ENCODE results near the gene CNGA3. TPM values are rescaled to one million over a fixed set of nuclear protein-coding genes. Genes with fewer than 3 reads are reported as not detected.

Gene CNGA3
- total RNA-seq, 2 experiments from 2014 or later = not detected

GRCh38 chr2:98378901-98379300 is 32.6 kb downstream of the CNGA3 start:
- H4K20me1 ChIP-seq (ENCODE audit: insufficient read depth, low read length) = no peaks in the 10 kb centered on the region
- no peak overlapping the region for H3K27ac ChIP-seq (ENCODE audit: low read depth, low read length, poor library complexity, severe bottlenecking)
- ChIA-PET CTCF (ENCODE audit: unreplicated experiment) (no interaction called here), POLR2A (interaction anchor here (0.5 kb wide), 2 partner anchors 245 to 579 kb away, joined by 4 read pairs; no protein-coding TSS in a partner anchor)
- H3K36me3 ChIP-seq (ENCODE audit: insufficient read depth, low read length) = no peaks in the 10 kb centered on the region
- H3K4me2 ChIP-seq (ENCODE audit: low read length) = no peak overlapping the region
- no peaks in the 10 kb centered on the region for H3K79me2 ChIP-seq (ENCODE audit: insufficient read depth, low read depth, low read length)
- no peak for TF ChIP-seq EZH2phosphoT487 (IDR thresholded peaks at IDR 0.05; ENCODE audit: borderline replicate concordance, low read depth, low read length)
- TF ChIP-seq CTCF (conservative IDR thresholded peaks at IDR 0.05; ENCODE audit: low read length) = no peak
- H2AFZ ChIP-seq (ENCODE audit: low read length) = no peak overlapping the region
- H3K4me1 ChIP-seq (ENCODE audit: insufficient read depth, low read length, poor library complexity, severe bottlenecking) = no peaks in the 10 kb centered on the region
- no peaks in the 10 kb centered on the region for H3K9me2 ChIP-seq (ENCODE audit: insufficient read depth, low read length)
- no peaks in the 10 kb centered on the region for H3K9me3 ChIP-seq (ENCODE audit: low read length)
- no TSS peak for BruUV-seq (replicated peaks)
- DNase-seq (ENCODE audit: low spot score) = no peak
- intact Hi-C loops (cut with micrococcal nuclease; ENCODE audit: unreplicated experiment) = no loop called here
- no peak overlapping the region for H3K4me3 ChIP-seq (ENCODE audit: low read depth, low read length, poor library complexity, severe bottlenecking)

- Histone ChIP-seq H3K9me3 (ENCODE audit: low read length) (no peaks in the 10 kb centered on the region), H3K4me2 (ENCODE audit: low read length) (no peak overlapping the region), H4K20me1 (ENCODE audit: insufficient read depth, low read length) (no peaks in the 10 kb centered on the region), H3K36me3 (ENCODE audit: insufficient read depth, low read length) (no peaks in the 10 kb centered on the region), H3K4me3 (ENCODE audit: low read depth, low read length, poor library complexity, severe bottlenecking) (no peak overlapping the region), H2AFZ (ENCODE audit: low read length) (no peak overlapping the region), H3K9me2 (ENCODE audit: insufficient read depth, low read length) (no peaks in the 10 kb centered on the region), H3K27ac (ENCODE audit: low read depth, low read length, poor library complexity, severe bottlenecking) (no peak overlapping the region), H3K4me1 (ENCODE audit: insufficient read depth, low read length, poor library complexity, severe bottlenecking) (no peaks in the 10 kb centered on the region), H3K79me2 (ENCODE audit: insufficient read depth, low read depth, low read length) (no peaks in the 10 kb centered on the region)
- no TSS peak for BruUV-seq (replicated peaks)
- TF ChIP-seq CTCF (conservative IDR thresholded peaks at IDR 0.05; ENCODE audit: low read length) (no peak), EZH2phosphoT487 (IDR thresholded peaks at IDR 0.05; ENCODE audit: borderline replicate concordance, low read depth, low read length) (no peak)
- no peak for DNase-seq (ENCODE audit: low spot score)
- intact Hi-C loops (cut with micrococcal nuclease; ENCODE audit: unreplicated experiment) = loop anchor here (10.0 kb wide), 1 partner anchor 605 kb away; no protein-coding TSS in a partner anchor
- ChIA-PET POLR2A (interaction anchor here (0.5 kb wide), 2 partner anchors 244 to 578 kb away, joined by 4 read pairs; no protein-coding TSS in a partner anchor), CTCF (ENCODE audit: unreplicated experiment) (interaction anchor here (0.6 kb wide), 1 partner anchor 48 kb away, joined by 3 read pairs; no protein-coding TSS in a partner anchor)
These were observed 33.3 kb downstream of the CNGA3 start for GRCh38 chr2:98379311-98380202.

GRCh38 chr2:98380203-98380535 is 33.9 kb downstream of the CNGA3 start:
- Histone ChIP-seq H3K9me3 (ENCODE audit: low read length) (no peaks in the 10 kb centered on the region), H4K20me1 (ENCODE audit: insufficient read depth, low read length) (no peaks in the 10 kb centered on the region), H3K4me2 (ENCODE audit: low read length) (no peak overlapping the region), H3K4me3 (ENCODE audit: low read depth, low read length, poor library complexity, severe bottlenecking) (no peak overlapping the region), H3K9me2 (ENCODE audit: insufficient read depth, low read length) (no peaks in the 10 kb centered on the region), H3K4me1 (ENCODE audit: insufficient read depth, low read length, poor library complexity, severe bottlenecking) (no peaks in the 10 kb centered on the region), H3K27ac (ENCODE audit: low read depth, low read length, poor library complexity, severe bottlenecking) (no peak overlapping the region), H3K79me2 (ENCODE audit: insufficient read depth, low read depth, low read length) (no peaks in the 10 kb centered on the region), H3K36me3 (ENCODE audit: insufficient read depth, low read length) (no peaks in the 10 kb centered on the region), H2AFZ (ENCODE audit: low read length) (no peak overlapping the region)
- BruUV-seq (replicated peaks) = no TSS peak
- POLR2A ChIA-PET = no interaction called here
- CTCF ChIA-PET (ENCODE audit: unreplicated experiment) = no interaction called here
- intact Hi-C loops (cut with micrococcal nuclease; ENCODE audit: unreplicated experiment) = loop anchor here (10.0 kb wide), 1 partner anchor 605 kb away; no protein-coding TSS in a partner anchor
- no peak for DNase-seq (ENCODE audit: low spot score)
- TF ChIP-seq EZH2phosphoT487 (IDR thresholded peaks at IDR 0.05; ENCODE audit: borderline replicate concordance, low read depth, low read length) (no peak), CTCF (conservative IDR thresholded peaks at IDR 0.05; ENCODE audit: low read length) (no peak)

All from OCI-LY7 (cell line).